Activated effector memory CD4-positive, alpha-beta T cell treated with anti-CD3 and anti-CD28 coated beads, Interleukin-2, amount 50 U/mL, for 16 hours (primary cell): ENCODE data around the gene SREBF1.
A peak's percentile ranks its signal among the peaks of the same experiment; 100 is the strongest.

Source experiments
- DNase-seq: peaks from one replicate; pipeline ENCODE4 v3.0.0-alpha.2; 2020

Gene SREBF1

GRCh38 chr17:17792037-17792550 is 44.7 kb downstream of the SREBF1 start:
- DNase-seq = no peak

- DNase-seq = no peak
Observed at GRCh38 chr17:17790637-17791464, 45.9 kb downstream of the SREBF1 start.

- no peak for DNase-seq
Observed at GRCh38 chr17:17789828-17790636, 46.8 kb downstream of the SREBF1 start.

- DNase-seq = no peak
Observed at GRCh38 chr17:17789410-17789809, 47.4 kb downstream of the SREBF1 start.

GRCh38 chr17:17788967-17789366 is 47.8 kb downstream of the SREBF1 start:
- no peak for DNase-seq

GRCh38 chr17:17787568-17787967 is 49.2 kb downstream of the SREBF1 start:
- no peak for DNase-seq

GRCh38 chr17:17786998-17787397 is 49.8 kb downstream of the SREBF1 start:
- no peak for DNase-seq

- DNase-seq = no peak
Observed at GRCh38 chr17:17785407-17785806, 51.4 kb downstream of the SREBF1 start.

- no peak for DNase-seq
Observed at GRCh38 chr17:17784657-17785267, 52.0 kb downstream of the SREBF1 start.

GRCh38 chr17:17783825-17784656 is 52.7 kb downstream of the SREBF1 start:
- no peak for DNase-seq

- peak; percentile 82 for DNase-seq
Observed at GRCh38 chr17:17783116-17783824, 53.5 kb downstream of the SREBF1 start.

- no peak for DNase-seq
Observed at GRCh38 chr17:17782523-17783115, 54.2 kb downstream of the SREBF1 start.

GRCh38 chr17:17781591-17782496 is 54.9 kb downstream of the SREBF1 start:
- DNase-seq = peak; percentile 77

- DNase-seq = no peak
Observed at GRCh38 chr17:17780922-17781590, 55.7 kb downstream of the SREBF1 start.

GRCh38 chr17:17779015-17779611 is 57.7 kb downstream of the SREBF1 start:
- no peak for DNase-seq

GRCh38 chr17:17778308-17779014 is 58.3 kb downstream of the SREBF1 start:
- DNase-seq = no peak

GRCh38 chr17:17776889-17777288 is 59.9 kb downstream of the SREBF1 start:
- DNase-seq = no peak
